ENCODE data around the gene SYNDIG1. TPM values are rescaled to one million over a fixed set of nuclear protein-coding genes. Genes with fewer than 3 reads are reported as not detected.

The SYNDIG1 gene
- total RNA-seq, 2 donors from 2014 or later = 0.73 to 4.5 TPM

DNA sequence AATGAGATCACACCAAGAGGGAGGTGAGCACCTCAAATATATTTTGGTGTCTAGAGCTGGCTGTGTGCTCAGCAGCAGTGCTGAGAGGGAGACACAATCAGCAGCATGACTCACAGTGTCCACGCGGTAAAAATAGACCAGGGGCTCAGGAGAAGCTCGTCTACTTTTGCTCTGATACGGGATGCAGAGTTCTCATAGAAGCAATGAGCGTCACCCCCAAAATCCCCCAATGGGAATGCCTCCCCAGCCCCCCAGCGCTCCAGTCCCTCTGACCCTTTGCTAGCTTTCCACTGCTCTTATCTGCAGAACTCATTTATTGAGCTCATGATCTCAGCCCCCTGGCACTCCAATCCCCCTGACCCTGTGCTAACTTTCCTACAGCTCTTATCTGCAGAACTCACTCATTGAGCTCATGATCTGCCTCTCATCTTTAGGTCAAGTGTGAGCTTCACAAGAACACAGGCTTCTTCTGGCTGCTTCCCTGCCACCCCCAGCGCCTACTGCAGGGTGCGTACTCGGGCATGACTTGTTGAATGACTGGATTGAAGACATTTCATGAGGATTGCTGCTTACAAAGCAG is 34.0 kb downstream of the SYNDIG1 start:
- no peak overlapping the region for H3K27ac ChIP-seq
- intact Hi-C loops (cut with DNase I) = no loop called here
- 50% methylated on average over 9 of the region's 9 CpGs for WGBS
- H3K4me3 ChIP-seq = no peak overlapping the region
- no peak for TF ChIP-seq POLR2A (IDR thresholded peaks at IDR 0.05)
- no peak for TF ChIP-seq POLR2AphosphoS5 (IDR thresholded peaks at IDR 0.05)
- TF ChIP-seq, protein P1, sequence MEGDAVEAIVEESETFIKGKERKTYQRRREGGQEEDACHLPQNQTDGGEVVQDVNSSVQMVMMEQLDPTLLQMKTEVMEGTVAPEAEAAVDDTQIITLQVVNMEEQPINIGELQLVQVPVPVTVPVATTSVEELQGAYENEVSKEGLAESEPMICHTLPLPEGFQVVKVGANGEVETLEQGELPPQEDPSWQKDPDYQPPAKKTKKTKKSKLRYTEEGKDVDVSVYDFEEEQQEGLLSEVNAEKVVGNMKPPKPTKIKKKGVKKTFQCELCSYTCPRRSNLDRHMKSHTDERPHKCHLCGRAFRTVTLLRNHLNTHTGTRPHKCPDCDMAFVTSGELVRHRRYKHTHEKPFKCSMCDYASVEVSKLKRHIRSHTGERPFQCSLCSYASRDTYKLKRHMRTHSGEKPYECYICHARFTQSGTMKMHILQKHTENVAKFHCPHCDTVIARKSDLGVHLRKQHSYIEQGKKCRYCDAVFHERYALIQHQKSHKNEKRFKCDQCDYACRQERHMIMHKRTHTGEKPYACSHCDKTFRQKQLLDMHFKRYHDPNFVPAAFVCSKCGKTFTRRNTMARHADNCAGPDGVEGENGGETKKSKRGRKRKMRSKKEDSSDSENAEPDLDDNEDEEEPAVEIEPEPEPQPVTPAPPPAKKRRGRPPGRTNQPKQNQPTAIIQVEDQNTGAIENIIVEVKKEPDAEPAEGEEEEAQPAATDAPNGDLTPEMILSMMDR (IDR thresholded peaks at IDR 0.05) = no peak
- H3K36me3 ChIP-seq = no peaks in the 10 kb centered on the region
- H3K9me3 ChIP-seq = no peaks in the 10 kb centered on the region
- no peaks in the 10 kb centered on the region for H3K27me3 ChIP-seq (replicated peaks; ENCODE audit: insufficient read depth)
- DNase-seq (ENCODE audit: low spot score) = no peak
- H3K4me1 ChIP-seq (replicated peaks) = no peaks in the 10 kb centered on the region

DNA sequence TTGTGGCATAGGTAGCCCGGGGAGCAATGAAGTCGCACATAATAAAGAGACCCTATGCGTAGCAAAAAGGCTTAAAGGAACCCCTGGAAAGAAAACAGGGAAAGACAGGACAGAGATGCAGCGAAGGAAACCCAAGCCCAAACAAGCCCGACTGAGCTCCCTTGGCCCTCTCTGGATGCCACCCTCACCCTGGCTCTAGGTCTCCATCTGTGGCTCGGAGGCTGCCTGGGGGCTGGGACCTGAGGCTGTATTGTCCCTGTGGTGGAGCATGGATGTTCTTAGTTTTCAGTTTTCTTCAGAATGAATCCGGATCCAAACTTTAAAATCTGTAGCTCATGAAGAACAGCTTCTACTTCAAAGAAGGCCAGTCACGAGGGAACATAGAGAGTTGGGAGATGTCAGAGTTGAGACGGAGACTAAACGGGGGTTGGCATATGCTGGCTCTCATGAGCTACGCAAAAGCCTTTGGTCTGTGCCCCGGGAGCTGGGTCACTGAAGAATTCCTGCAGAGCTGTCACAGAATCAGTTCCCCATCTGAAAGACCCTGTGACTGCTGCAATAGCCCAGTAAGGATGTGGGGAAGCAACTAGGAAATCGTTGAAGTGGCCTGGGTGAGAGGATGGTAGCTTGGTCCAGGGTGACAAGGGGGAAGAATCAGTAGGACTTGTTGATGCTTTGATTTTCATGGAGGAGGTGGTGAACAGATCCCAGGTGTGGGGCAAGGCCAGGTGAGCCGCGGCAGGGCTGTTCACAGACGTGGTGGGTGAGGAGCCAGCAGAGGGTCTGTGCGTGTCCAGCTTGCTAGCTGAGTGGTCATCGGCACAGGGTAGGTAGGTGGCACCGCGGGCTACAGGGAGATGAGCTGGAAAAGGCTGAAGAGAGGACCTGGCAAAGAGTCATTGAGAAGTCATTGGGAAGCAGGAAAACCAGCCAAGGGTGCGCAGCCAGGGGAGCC is 35.2 kb downstream of the SYNDIG1 start:
- H3K27ac ChIP-seq = no peak overlapping the region
- H3K4me1 ChIP-seq (replicated peaks) = no peaks in the 10 kb centered on the region
- no peaks in the 10 kb centered on the region for H3K36me3 ChIP-seq
- 93% methylated on average over 21 of the region's 21 CpGs for WGBS
- no peak overlapping the region for H3K4me3 ChIP-seq
- no peak for DNase-seq (ENCODE audit: low spot score)
- no peaks in the 10 kb centered on the region for H3K27me3 ChIP-seq (replicated peaks; ENCODE audit: insufficient read depth)
- no peaks in the 10 kb centered on the region for H3K9me3 ChIP-seq
- intact Hi-C loops (cut with DNase I) = no loop called here
- no peak for TF ChIP-seq POLR2A (IDR thresholded peaks at IDR 0.05)
- TF ChIP-seq POLR2AphosphoS5 (IDR thresholded peaks at IDR 0.05) = no peak
- TF ChIP-seq, protein P1 (IDR thresholded peaks at IDR 0.05) = no peak

GRCh38 chr20:24506146-24506545 is 36.7 kb downstream of the SYNDIG1 start:
- intact Hi-C loops (cut with DNase I) = no loop called here
- H3K9me3 ChIP-seq = no peaks in the 10 kb centered on the region
- H3K27ac ChIP-seq = no peak overlapping the region
- H3K36me3 ChIP-seq = no peaks in the 10 kb centered on the region
- WGBS = 70% methylated on average over 3 of the region's 3 CpGs
- no peak for TF ChIP-seq POLR2AphosphoS5 (IDR thresholded peaks at IDR 0.05)
- TF ChIP-seq, protein P1 (IDR thresholded peaks at IDR 0.05) = no peak
- no peak for TF ChIP-seq POLR2A (IDR thresholded peaks at IDR 0.05)
- no peak for DNase-seq (ENCODE audit: low spot score)
- no peaks in the 10 kb centered on the region for H3K4me1 ChIP-seq (replicated peaks)
- no peak overlapping the region for H3K4me3 ChIP-seq
- H3K27me3 ChIP-seq (replicated peaks; ENCODE audit: insufficient read depth) = no peaks in the 10 kb centered on the region

- DNase-seq (ENCODE audit: low spot score) = no peak
- over 99% methylated on average over 5 of the region's 5 CpGs for WGBS
- Histone ChIP-seq H3K4me3 (no peak overlapping the region), H3K4me1 (replicated peaks) (no peaks in the 10 kb centered on the region), H3K27ac (no peak overlapping the region), H3K27me3 (replicated peaks; ENCODE audit: insufficient read depth) (no peaks in the 10 kb centered on the region), H3K36me3 (no peaks in the 10 kb centered on the region), H3K9me3 (no peaks in the 10 kb centered on the region)
- TF ChIP-seq, protein P1 (IDR thresholded peaks at IDR 0.05) = no peak
- intact Hi-C loops (cut with DNase I) = no loop called here
Observed at GRCh38 chr20:24506696-24507095, 37.3 kb downstream of the SYNDIG1 start.

Data from prostate gland (tissue), 2 donors.